ENCODE results near the gene MRTFB.

MRTFB gene

GRCh38 chr16:14194721-14195120, 123.6 kb downstream of the MRTFB start:
- TF ChIP-seq CTCF (IDR thresholded peaks at IDR 0.05; ENCODE audit: low read depth, low read length) (no peak), EZH2phosphoT487 (IDR thresholded peaks at IDR 0.05; ENCODE audit: low read depth) (no peak)
- H2AFZ ChIP-seq (ENCODE audit: low read depth, low read length) = no peak overlapping the region
- H3K9ac ChIP-seq (ENCODE audit: low read length) = no peak overlapping the region
- H3K9me3 ChIP-seq (ENCODE audit: insufficient read depth, low read length) = no peaks in the 10 kb centered on the region
- no peak overlapping the region for H3K4me2 ChIP-seq (ENCODE audit: low read length)
- no peaks in the 10 kb centered on the region for H3K27me3 ChIP-seq (ENCODE audit: low read depth, low read length)
- no peaks in the 10 kb centered on the region for H3K79me2 ChIP-seq (ENCODE audit: low read length)
- no peak overlapping the region for H3K4me3 ChIP-seq (ENCODE audit: low read length)
- H3K4me1 ChIP-seq (ENCODE audit: low read length) = peaks cover 48% of the 10 kb centered on the region
- H3K36me3 ChIP-seq (replicated peaks; ENCODE audit: low read depth, low read length) = peaks cover 4% of the 10 kb centered on the region
- H3K27ac ChIP-seq (ENCODE audit: low read length) = no peak overlapping the region
- no peaks in the 10 kb centered on the region for H4K20me1 ChIP-seq (ENCODE audit: insufficient read depth, low read length)

GRCh38 chr16:14196011-14196410, 124.9 kb downstream of the MRTFB start:
- no peak for TF ChIP-seq EZH2phosphoT487 (IDR thresholded peaks at IDR 0.05; ENCODE audit: low read depth)
- no peak for TF ChIP-seq CTCF (IDR thresholded peaks at IDR 0.05; ENCODE audit: low read depth, low read length)
- Histone ChIP-seq H3K4me3 (ENCODE audit: low read length) (no peak overlapping the region), H3K9ac (ENCODE audit: low read length) (no peak overlapping the region), H3K27me3 (ENCODE audit: low read depth, low read length) (no peaks in the 10 kb centered on the region), H3K4me2 (ENCODE audit: low read length) (no peak overlapping the region), H3K9me3 (ENCODE audit: insufficient read depth, low read length) (no peaks in the 10 kb centered on the region), H3K27ac (ENCODE audit: low read length) (no peak overlapping the region), H4K20me1 (ENCODE audit: insufficient read depth, low read length) (no peaks in the 10 kb centered on the region), H3K4me1 (ENCODE audit: low read length) (peaks cover 48% of the 10 kb centered on the region), H3K36me3 (replicated peaks; ENCODE audit: low read depth, low read length) (peaks cover 4% of the 10 kb centered on the region), H2AFZ (ENCODE audit: low read depth, low read length) (no peak overlapping the region), H3K79me2 (ENCODE audit: low read length) (no peaks in the 10 kb centered on the region)

GRCh38 chr16:14196539-14196938, 125.4 kb downstream of the MRTFB start:
- Histone ChIP-seq H4K20me1 (ENCODE audit: insufficient read depth, low read length) (no peaks in the 10 kb centered on the region), H3K27me3 (ENCODE audit: low read depth, low read length) (no peaks in the 10 kb centered on the region), H2AFZ (ENCODE audit: low read depth, low read length) (no peak overlapping the region), H3K9me3 (ENCODE audit: insufficient read depth, low read length) (no peaks in the 10 kb centered on the region), H3K9ac (ENCODE audit: low read length) (no peak overlapping the region), H3K36me3 (replicated peaks; ENCODE audit: low read depth, low read length) (peaks cover 4% of the 10 kb centered on the region), H3K4me3 (ENCODE audit: low read length) (no peak overlapping the region), H3K79me2 (ENCODE audit: low read length) (no peaks in the 10 kb centered on the region), H3K4me1 (ENCODE audit: low read length) (peaks cover 48% of the 10 kb centered on the region), H3K27ac (ENCODE audit: low read length) (no peak overlapping the region), H3K4me2 (ENCODE audit: low read length) (no peak overlapping the region)
- TF ChIP-seq EZH2phosphoT487 (IDR thresholded peaks at IDR 0.05; ENCODE audit: low read depth) (no peak), CTCF (IDR thresholded peaks at IDR 0.05; ENCODE audit: low read depth, low read length) (no peak)

- Histone ChIP-seq H3K9ac (ENCODE audit: low read length) (no peak overlapping the region), H3K4me3 (ENCODE audit: low read length) (no peak overlapping the region), H3K4me1 (ENCODE audit: low read length) (peaks cover 44% of the 10 kb centered on the region), H4K20me1 (ENCODE audit: insufficient read depth, low read length) (no peaks in the 10 kb centered on the region), H3K4me2 (ENCODE audit: low read length) (0 out of 2 replicates have a peak overlapping the region, but pooled peaks have one; percentile 20), H3K27me3 (ENCODE audit: low read depth, low read length) (no peaks in the 10 kb centered on the region), H2AFZ (ENCODE audit: low read depth, low read length) (no peak overlapping the region), H3K9me3 (ENCODE audit: insufficient read depth, low read length) (no peaks in the 10 kb centered on the region), H3K79me2 (ENCODE audit: low read length) (no peaks in the 10 kb centered on the region), H3K27ac (ENCODE audit: low read length) (no peak overlapping the region), H3K36me3 (replicated peaks; ENCODE audit: low read depth, low read length) (peaks cover 4% of the 10 kb centered on the region)
- no peak for TF ChIP-seq CTCF (IDR thresholded peaks at IDR 0.05; ENCODE audit: low read depth, low read length)
- TF ChIP-seq EZH2phosphoT487 (IDR thresholded peaks at IDR 0.05; ENCODE audit: low read depth) = no peak
These were observed 126.9 kb downstream of the MRTFB start for GRCh38 chr16:14198012-14198411.
